GM12872 (cell line): ENCODE results near the gene SUV39H2.

Experiments
- CTCF ChIP-seq: IDR thresholded peaks from 3 replicates; pipeline ENCODE4 v1.5.1; 2011; ENCODE audit warnings: low read depth, mild to moderate bottlenecking, low read length, moderate library complexity; ENCODE audit not compliant: insufficient read depth

The SUV39H2 gene

GRCh38 chr10:14839305-14839695 lies 39.4 kb upstream of the SUV39H2 start:
- TF ChIP-seq CTCF = no peak

DNA sequence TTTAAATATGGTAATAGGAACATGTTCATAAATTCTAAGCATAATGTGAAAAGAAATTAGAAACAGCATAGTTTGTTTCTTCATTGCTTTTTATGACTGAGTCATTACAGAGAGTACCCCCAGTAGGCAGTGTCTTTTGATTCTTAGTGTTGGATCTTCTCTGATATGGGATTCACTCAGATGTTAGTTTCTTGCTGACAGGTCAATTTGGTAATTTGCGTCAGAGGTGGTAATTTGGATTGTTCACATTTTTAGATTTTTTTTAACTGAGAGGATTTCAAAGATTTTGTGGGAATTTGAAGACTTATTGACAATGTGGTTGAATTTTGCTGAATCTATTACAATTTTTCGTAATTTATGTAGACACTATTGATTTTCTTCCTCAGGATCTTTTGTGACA lies 38.5 kb upstream of the SUV39H2 start:
- TF ChIP-seq CTCF = no peak

DNA sequence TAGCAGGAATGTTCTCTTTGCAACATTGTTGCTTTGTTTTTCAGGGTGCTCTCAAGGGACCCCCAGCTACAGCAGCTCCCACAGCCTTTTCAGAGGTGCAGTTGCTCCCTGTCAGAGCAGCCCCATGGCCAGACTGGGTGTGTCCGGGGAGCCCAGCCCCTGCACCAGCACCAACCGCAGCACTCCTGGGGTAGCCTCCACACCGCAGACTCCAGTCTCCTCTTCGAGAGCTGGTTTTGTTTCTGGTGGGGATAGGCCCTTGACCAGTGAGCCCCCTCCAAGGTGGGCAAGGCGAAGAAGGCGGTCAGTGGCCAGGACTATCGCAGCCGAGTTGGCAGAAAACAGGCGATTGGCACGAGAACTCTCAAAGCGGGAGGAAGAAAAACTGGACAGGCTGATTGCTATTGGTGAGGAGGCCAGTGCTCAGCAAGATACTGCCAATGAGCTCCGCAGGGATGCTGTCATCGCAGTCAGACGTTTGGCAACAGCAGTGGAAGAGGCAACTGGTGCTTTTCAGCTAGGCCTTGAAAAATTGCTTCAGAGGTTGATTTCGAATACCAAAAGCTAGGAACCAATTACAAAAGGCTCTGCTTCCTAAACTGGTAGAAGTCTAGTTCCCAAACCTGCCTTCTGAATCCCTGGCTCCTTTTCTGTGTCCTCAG lies 35.2 kb upstream of the SUV39H2 start:
- no peak for TF ChIP-seq CTCF

GRCh38 chr10:14844948-14845347 lies 33.7 kb upstream of the SUV39H2 start:
- TF ChIP-seq CTCF = no peak

DNA sequence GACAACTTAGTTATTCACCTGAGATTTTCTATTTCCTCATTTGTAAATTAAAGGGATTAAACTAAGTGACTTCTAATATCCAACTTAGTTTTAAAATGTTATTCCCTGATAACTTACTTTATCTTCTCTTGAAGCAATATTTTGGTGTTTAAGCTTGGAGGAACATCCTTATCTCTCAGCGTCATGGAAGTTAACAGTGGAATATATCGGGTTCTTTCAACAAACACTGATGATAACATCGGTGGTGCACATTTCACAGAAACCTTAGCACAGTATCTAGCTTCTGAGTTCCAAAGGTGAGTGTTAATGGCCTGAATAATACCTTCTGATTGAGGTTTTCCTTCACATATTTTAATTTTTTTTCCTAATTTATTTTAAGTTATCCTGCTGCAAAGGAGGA lies 26.4 kb upstream of the SUV39H2 start:
- TF ChIP-seq CTCF = no peak

GRCh38 chr10:14855453-14855852 lies 23.2 kb upstream of the SUV39H2 start:
- TF ChIP-seq CTCF = no peak

GRCh38 chr10:14858338-14858960 lies 20.2 kb upstream of the SUV39H2 start:
- no peak for TF ChIP-seq CTCF
